Glomerular visceral epithelial cell (primary cell): ENCODE data around the gene SEC11C.

Experiments
- DNase-seq: peaks from one replicate; pipeline ENCODE4 v3.0.0-alpha.2; 2016; ENCODE audit errors: extremely low spot score

Gene SEC11C

DNA sequence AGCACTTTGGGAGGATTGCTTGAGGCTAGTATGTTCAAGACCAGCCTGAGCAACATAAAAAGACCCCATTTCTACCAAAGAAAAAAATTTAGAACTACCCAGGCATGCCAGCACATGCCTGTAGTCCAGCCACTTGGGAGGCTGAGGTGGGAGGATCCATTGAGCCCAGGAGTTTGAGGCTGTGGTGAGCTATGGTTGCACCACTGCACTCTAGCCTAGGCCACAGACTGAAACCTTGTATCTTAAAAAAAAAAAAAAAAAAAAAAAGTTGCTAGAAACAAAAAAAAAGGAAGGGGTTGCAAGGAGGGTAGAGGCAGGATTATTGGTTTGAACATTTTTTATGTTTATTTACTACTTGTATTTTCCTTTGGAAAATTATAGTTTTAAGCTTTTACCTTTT is 4.8 kb downstream of the SEC11C start:
- DNase-seq = no peak

DNA sequence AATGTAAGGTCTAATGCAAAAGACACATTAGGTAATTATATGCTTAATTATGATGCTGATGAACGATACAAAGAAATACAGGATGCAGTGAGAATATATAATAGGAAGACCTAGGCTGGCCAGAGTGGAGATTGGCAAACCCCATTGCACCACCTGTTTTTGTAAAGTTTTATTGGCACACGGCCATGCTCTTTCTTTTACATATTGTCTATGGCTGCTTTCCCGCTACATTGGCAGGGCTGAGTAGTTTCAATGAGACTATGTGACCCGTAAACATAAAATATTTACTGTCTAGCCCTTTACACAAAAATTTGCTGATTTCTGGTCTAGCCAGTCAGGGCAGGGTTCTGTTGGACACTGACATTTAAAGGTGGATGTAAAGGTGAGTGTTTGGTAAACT is 5.4 kb downstream of the SEC11C start:
- no peak for DNase-seq

DNA sequence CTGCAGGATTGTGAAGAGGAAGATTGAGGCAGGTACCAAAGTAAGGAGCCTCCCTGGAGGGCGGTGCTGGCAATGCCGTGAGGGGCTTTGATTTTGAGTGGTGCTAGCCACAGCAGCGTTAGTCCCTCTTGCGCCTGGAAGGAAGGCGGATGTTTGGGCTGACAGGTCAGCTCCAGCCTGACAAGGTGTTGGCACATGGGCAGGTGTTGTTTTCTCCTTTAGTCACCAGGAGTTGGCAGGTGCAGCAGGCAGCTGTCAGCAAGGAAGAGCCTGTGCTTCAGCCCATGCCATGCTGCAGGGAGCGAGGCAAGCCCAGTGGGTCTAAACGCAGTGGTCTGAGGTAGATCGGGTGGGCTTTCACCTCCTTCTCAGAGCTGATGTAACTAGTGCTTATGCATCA is 8.5 kb downstream of the SEC11C start:
- no peak for DNase-seq

DNA sequence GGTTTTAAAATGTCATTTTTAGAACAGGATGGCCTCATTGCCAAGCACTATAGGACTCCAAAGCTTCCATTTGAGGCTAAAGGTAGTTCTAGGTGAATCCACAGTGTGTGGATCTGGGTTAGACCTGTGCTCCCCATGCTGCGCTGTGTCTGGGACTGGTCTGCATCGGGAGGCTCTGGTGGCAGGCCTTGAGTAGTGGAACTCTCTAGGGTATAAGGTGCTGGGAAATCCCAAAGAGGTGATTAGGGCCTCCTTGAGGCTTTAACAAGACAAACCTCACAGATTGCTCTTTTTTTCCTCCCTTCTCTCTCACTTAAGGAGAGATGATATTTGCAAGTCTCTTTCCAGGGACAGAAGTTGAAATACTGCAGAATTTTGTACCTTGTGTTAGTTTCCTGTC is 9.3 kb downstream of the SEC11C start:
- no peak for DNase-seq

DNA sequence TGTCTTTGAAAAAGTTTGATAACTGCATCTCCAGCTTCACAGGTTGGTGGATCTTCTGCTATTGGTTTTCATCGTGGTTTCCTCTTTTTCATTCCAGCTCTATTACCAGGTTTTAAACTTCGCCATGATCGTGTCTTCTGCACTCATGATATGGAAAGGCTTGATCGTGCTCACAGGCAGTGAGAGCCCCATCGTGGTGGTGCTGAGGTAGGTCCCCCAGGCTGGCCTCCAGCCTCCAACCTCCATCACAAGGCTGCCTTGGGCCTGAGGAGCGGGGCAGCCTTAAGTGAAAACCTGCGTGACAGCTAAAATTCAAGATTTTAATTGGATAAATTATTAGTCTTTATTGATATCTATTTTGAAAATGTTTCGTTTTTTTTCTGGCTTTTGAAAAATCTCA is 9.7 kb downstream of the SEC11C start:
- no peak for DNase-seq

DNA sequence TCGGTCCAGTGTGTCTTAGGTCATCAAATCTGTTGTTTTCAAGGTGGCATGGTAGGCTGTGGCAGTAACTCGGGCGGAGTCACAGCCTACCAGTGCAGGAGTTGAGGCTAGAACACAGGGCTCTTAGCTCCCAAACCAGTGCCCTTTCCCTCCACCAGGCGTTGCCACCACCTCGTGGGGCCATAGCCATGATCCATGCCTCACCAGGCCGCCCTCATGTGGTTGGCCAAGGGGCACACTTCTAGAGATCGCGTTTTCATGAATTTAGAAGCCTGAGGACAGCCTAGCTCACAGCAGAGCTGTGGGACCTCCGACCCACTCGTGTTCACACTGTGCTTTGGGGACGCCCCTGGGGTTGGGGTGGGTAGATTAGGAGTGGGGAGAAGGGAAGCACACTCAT is 10.6 kb downstream of the SEC11C start:
- DNase-seq = no peak

DNA sequence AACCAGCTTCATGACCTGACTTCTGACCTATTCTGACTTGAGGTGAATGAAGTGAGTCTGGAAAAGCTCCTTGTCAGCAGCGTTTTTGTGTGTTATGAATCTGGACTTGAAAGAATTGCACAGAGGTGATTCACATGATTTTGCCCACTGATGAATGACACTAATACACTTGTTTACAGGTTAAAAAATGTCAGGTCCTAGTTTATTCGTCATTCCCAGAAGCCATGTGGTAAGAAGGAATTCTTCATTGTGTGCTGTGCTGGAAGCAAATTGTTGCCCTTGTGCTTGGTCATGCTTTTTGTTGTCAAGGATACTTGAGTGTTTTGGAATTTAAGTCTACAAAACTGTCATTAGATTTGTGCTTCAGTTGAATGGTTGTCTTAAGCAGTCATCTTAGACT is 15.5 kb downstream of the SEC11C start:
- DNase-seq = peak; percentile 57

DNA sequence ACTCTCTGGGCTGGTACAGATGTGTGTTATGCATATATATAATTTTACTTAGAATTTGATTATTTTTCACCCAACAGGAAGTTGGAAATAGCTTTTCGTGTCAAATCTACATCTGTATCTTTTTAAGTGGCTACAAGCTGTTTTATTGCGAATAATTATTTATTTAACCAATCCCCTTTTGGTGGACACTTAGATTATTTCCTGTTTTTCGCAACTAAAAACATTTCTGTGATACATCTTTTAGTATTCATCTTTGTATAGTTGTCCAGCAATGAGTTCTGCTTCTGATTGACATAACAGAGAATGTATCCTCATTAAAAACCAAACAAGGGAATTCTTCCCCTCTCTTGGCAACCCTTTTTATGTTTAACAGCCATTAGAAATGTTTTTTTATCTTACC is 16.6 kb downstream of the SEC11C start:
- no peak for DNase-seq

DNA sequence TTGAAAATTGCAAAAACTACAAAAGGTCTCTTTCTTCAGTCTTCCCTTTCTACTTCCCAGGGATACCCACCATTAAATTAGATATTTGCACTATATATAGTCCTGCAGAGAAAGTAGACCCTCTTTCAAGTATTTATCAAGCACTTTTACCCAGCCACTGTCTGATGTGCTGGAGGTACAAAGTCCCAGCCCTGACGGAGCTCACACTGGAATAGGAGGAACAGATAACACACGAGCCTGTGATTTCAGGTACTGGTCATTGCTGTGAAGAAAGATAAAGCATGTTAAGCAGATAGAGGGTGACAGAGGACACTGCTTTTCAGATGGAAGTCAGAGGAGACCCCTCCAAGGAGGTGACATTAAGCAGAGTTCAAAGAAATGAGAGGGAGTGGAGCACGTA is 19.6 kb downstream of the SEC11C start:
- no peak for DNase-seq

DNA sequence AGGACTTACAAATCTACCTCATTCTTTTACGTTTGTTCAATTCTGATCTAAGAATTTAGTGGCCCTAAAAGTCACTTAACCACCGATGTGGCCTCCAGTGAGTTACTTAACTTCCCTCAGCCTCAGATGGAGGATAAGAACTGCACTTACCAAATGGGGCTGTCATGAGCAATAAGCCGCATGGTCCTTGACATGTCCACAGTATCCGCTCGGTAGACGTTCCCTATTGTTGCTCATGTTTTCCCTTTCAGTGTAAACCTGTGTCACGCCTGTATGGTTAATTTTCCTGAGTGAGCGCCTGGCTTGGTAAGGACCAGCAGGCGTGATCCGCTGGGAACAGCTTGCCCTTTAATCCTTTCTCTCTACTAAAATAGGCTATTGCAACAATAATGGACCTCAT is 20.3 kb downstream of the SEC11C start:
- DNase-seq = no peak

DNA sequence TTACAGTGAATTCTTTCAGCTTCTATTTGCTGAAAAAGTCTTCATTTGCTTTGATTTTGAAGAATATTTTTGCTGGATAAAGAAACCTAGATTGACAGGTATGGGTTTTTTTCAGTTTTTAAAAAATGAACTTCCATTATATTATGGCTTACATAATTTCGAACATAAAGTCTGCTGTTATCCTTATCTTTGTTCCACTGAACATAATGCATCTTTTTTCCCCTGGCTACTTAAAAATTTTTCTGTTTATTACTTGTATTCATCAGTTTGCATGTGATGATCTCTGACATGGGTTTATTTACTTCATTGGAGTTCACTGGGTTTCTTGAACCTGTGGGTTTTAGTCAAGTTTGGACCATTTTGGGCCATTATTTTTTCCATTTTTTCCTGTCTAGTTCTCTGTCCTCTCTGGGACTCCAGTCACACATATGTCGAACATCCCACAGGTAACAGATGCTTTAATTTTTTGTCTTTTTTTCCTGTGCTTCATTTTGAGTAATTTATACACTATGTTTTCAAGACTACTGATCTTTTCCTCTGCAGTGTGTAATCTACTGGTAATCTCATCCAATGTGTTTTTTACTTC is 33.1 kb downstream of the SEC11C start:
- DNase-seq = no peak

DNA sequence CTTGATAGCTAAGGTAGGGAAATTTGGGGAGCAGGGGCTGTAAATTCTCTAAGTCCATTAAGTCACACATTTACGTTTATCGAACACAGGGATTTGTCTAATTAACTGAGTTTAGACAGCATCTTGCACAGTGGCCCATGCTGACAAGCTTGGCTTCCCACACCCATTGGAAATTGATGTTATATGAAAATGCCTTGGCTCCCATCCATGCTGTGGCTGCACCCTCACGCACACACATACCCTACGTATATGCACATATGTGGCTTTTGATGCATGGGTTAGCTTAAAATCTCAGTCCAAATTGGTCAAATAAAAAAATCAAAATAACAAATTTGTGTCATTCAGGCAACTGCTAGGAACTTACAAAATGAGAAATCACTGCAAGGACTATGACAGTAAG is 37.8 kb downstream of the SEC11C start:
- no peak for DNase-seq

DNA sequence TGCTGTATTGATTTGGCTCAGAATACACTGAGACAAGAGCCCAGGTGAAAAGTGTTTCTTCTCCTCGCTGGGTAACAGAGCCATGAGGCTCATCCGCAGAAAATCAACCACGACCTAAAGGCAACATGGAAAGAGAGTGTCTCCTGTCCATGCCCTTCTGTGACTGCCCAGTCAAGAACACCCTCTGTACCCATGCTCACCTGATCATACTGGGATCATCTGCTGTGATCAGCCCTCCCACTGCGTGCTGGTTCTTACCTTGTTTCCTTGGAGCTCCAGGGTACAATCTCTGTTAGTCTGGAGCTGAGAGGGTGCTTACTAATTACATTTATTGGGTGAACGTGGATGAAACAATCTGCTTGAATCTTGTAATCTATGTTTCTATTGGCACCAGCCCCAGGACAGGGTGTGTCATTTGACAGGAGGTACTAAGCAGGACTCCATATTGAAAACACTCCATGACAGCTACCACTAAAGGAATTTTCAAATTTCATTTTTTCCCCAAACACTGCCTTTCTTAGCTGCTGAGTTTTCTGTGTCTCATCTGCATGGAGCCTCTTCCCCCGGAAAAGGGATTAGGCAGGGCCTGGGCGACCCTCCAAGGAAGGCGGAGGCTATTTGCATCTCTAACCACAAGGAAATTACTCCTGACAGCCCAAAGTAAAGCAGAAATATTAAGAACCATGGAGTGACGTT is 40.6 kb downstream of the SEC11C start:
- no peak for DNase-seq

DNA sequence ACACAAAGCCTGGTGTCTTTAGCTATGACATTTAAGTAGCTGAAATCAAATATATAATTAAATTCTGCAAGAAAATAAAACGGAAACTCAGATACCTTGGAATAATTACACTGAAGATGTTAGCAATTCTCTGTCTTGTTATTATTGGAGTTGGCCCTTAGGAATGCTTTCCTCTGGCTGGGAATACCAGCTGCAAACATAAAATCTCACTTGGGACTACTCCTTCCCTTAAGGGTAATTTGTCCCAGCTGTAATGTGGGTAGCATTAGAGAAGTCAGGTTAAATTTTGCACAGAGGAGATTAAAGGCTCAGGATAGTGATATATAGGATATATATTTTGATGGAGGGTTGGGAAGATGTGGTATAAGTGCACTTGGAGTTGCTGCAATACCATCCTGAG is 43.0 kb downstream of the SEC11C start:
- DNase-seq = no peak

DNA sequence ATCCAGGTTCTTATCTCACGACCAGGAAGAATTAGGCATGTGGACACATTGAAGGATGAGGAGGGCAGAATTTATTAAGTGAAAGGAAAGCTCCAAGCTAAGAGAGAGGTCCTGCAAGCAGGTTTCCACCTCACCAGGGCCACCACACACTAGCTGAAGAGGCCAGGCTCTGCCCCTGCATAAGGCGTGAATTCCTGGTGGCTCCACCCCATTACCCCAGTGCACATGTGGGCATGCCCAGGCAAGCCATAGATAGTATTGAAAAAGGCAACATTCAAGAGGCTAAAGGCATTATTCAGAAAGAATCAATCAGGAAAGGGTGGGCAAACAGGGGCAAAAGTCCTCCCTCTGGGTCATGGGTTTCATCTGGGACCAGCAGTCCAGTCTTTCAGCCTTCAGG is 49.3 kb downstream of the SEC11C start:
- DNase-seq = no peak

DNA sequence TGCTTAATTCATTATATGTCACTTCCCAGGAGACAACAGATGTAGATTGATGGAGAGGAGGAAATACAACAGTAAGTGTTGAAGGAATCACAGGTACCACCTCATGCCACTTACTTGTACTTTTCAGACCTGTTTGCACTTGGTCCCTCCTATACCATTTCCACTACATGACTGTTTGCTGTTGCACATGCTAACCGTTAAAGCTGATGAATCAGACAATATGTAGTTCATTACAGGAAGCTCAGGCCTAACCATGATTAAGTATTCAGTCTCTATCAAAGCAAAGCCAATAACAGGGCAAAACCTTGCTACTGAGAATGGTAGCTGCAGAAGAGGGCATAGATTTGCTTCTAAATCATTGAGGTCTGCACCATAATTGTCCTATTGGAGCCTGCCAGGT is 50.1 kb downstream of the SEC11C start:
- no peak for DNase-seq

DNA sequence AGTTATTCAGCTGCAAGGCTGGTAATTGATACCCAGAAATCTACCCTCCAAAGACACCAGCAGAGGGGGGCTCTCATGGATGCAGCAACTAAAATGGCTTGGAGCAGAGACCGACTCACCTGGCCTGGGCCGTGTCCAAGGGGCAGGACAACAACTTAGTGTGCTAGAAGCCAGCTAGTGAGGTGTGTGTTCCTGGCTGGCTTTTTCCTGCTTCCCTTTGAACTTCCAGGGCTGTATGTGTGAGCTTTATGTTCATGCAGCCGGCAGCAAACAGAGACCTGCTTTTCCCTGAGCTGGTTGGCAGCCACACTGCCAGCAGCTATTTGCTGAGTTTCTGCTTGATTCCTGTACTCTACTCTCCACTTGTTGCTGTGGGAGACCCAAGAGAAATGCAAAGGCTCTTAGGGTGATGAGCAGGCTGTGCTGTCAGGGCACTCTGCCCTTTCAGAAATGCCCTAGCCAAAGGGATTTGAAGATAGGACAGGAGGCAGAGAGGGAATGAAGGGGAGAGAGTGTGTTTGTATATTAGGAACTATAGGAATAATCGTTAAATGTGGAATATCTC is 56.6 kb downstream of the SEC11C start:
- no peak for DNase-seq

DNA sequence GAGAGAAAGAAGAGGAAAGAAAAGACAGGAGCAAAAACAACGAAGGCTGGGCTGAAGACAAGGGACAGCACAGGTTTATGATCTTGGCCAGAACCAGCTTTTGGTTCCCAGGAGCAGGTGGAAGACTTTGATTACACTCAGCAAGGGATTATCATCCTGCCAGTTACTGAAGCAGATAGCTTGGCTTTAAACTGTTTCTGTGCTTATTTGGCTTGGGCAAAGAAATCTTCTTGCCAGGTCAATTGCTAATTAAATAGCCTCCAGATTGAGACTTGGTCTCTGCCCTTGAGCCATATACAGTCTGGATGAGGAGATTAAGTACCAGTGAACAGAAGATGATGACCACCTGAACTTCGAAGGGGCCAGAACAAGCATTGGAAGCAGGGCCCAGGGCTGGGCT is 58.0 kb downstream of the SEC11C start:
- no peak for DNase-seq

DNA sequence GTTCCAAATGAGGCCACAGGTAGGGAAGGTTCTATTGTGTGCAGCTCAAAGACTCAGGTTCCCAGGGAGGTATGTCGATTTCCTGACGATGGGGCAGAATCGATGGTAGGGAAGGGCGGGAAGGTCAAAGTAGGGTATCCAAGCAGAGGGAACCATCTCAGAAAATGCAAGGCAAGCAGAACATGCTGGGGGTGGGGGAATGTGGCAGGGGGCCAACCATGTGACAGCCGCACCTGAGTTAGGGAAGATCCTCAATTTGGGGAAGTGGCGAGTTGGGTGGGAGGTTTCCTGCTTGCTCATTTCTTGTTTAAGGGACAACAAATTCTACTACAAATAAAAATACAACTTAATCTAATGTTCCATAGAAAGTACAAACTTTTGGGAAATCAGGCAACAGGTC is 58.5 kb downstream of the SEC11C start:
- no peak for DNase-seq

DNA sequence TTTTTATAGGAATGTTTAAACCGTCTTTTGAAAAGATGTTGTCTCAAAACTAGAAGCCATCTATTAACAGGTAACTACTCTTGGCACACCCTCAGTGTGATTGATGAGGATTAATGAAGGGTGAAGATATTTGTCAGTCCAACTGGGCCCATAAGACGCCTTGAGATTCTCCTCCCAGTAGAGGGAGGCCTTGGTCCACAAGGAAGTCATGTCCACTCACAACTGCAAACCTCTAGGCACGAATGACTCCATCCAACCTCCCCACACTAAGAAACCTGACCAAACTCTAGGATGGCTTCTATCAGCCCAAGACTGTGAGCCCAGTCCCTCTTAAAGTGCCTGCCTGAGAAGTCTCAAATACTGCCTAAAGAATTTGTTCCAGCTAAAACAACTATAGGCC is 61.1 kb downstream of the SEC11C start:
- DNase-seq = no peak

DNA sequence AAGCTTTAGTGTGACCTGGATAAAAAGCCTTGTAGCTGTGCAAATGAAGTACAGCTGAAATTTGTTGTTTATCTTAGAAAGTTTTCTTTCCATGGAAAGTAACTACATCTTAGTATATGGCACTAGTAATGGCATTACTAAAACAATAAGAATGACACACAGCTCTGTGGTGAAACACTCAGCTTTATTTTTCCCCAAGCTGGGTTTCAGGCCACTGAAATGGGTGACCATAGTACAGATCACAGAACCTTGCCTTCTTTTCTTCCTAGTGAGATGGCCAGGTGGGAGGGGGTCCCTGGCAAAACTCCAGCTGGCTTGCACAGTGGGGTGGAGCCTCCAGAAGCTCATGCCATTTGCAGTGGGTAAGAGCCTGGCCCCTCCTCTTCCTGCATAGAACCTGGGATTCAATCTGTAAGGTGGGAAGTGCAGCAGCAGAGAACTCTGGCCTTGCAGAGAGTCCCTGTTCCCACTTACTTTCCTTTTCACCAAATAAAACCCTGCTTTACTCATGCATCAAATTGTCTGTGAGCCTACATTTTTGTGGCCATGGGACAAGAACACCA is 62.7 kb downstream of the SEC11C start:
- no peak for DNase-seq

DNA sequence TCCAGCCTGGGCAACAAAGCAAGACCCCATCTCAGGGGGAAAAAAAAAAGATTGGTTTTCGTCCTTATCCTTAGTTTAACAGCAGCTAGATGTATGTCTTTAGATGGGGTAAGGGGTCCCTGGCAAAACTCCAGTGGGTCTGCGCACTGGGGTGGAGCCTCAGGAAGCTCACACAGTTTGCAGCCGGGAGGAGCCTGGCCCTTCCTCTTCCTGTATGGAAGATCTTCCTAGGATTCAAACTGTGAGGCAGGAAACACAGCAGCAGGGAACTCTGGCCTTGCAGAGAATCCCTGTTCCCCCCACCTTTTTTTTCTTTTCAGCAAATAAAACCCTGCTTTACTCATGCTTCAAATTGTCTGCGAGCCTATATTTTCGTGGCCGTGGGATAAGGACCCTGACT is 67.8 kb downstream of the SEC11C start:
- DNase-seq = no peak
